Mesothelial cell of epicardium (in vitro differentiated cells): ENCODE results near the gene RUNX3. TPM values are rescaled to one million over a fixed set of nuclear protein-coding genes. Genes with fewer than 3 reads are reported as not detected.

Experiments
- DNase-seq, 2 experiments: peaks; one replicate each; pipeline ENCODE4 v3.0.0; 2021; ENCODE audit warnings: low spot score in 2 of 2; ENCODE audit not compliant: unreplicated experiment in 2 of 2
- H3K27ac Mint-ChIP-seq: 2 replicates; pipeline ENCODE4 v1.8.0; 2021; ENCODE audit warnings: mixed read lengths
- H3K27me3 Mint-ChIP-seq: 2 replicates; pipeline ENCODE4 v1.8.0; 2021; ENCODE audit warnings: low read depth, mixed read lengths
- H3K36me3 Mint-ChIP-seq: 2 replicates; pipeline ENCODE4 v1.8.0; 2021; ENCODE audit warnings: mixed read lengths
- H3K4me1 Mint-ChIP-seq: 2 replicates; pipeline ENCODE4 v1.8.0; 2021; ENCODE audit warnings: mixed read lengths
- H3K4me3 Mint-ChIP-seq: 2 replicates; pipeline ENCODE4 v1.8.0; 2021; ENCODE audit warnings: mild to moderate bottlenecking, moderate library complexity, mixed read lengths
- H3K9me3 Mint-ChIP-seq: 2 replicates; pipeline ENCODE4 v1.8.0; 2021; ENCODE audit warnings: mixed read lengths
- total RNA-seq: library from RNA; stranded (reverse); gene quantifications from 3 replicates; pipeline ENCODE4 v1.2.1, GENCODE V29; 2021
- TF ChIP-seq, protein P1 (sequence below): fragments of 200-600 bp; sonication (generic); IDR thresholded peaks from one replicate; pipeline ENCODE4 v1.5.0; 2021; ENCODE audit warnings: antibody characterized with exemption; ENCODE audit not compliant: unreplicated experiment

RUNX3 gene
- total RNA-seq, 1 donor from 2014 or later, result 0.13 TPM

DNA sequence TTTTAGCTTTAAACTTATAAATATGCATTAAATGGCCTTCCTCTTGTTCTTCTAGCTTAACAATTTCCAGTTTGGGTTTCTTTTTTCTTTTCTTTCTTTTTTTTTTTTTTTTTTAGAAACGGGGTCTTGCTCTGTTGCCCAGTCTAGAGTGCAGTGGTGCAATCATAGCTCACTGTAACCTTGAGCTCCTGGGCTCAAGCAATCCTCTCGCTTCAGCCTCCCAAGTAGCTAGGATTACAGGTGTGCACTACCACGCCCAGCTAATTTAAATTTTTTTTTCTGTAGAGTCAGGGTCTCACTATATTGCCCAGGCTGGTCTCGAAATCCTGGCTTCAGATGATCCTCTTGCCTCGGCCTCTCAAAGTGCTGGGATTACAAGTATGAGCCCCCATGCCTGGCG is 37.9 kb upstream of the RUNX3 start:
- Mint-ChIP-seq H3K4me1 (peaks cover 25% of the 10 kb centered on the region), H3K27me3 (peaks cover 3% of the 10 kb centered on the region), H3K4me3 (no peak overlapping the region), H3K36me3 (no peaks in the 10 kb centered on the region), H3K9me3 (no peaks in the 10 kb centered on the region), H3K27ac (no peak overlapping the region)
- TF ChIP-seq, protein P1, sequence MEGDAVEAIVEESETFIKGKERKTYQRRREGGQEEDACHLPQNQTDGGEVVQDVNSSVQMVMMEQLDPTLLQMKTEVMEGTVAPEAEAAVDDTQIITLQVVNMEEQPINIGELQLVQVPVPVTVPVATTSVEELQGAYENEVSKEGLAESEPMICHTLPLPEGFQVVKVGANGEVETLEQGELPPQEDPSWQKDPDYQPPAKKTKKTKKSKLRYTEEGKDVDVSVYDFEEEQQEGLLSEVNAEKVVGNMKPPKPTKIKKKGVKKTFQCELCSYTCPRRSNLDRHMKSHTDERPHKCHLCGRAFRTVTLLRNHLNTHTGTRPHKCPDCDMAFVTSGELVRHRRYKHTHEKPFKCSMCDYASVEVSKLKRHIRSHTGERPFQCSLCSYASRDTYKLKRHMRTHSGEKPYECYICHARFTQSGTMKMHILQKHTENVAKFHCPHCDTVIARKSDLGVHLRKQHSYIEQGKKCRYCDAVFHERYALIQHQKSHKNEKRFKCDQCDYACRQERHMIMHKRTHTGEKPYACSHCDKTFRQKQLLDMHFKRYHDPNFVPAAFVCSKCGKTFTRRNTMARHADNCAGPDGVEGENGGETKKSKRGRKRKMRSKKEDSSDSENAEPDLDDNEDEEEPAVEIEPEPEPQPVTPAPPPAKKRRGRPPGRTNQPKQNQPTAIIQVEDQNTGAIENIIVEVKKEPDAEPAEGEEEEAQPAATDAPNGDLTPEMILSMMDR, result no peak
- no peak for DNase-seq

DNA sequence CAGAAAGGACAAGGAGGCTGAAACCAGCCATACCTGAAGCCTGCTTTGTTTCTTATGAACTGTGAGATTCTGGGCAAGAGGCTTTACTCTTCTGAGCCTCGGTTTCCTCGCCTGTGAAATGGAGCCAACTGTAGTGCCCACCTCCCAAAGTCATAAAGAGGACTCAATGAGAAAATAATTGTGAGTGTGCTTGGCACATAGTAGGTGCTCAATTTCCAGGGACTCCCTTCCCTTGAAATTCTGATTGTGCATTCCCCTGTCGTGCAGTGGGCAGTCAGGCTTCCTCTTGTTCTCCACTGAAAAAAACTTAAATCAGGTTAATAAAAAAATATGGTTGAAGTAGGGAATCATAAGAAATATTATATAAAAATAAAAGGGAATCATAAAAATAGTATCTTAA is 37.5 kb upstream of the RUNX3 start:
- no peaks in the 10 kb centered on the region for H3K36me3 Mint-ChIP-seq
- H3K9me3 Mint-ChIP-seq, result no peaks in the 10 kb centered on the region
- H3K27ac Mint-ChIP-seq, result no peak overlapping the region
- peaks cover 23% of the 10 kb centered on the region for H3K4me1 Mint-ChIP-seq
- no peak for DNase-seq
- TF ChIP-seq, protein P1, result no peak
- peaks cover 3% of the 10 kb centered on the region for H3K27me3 Mint-ChIP-seq
- no peak overlapping the region for H3K4me3 Mint-ChIP-seq

DNA sequence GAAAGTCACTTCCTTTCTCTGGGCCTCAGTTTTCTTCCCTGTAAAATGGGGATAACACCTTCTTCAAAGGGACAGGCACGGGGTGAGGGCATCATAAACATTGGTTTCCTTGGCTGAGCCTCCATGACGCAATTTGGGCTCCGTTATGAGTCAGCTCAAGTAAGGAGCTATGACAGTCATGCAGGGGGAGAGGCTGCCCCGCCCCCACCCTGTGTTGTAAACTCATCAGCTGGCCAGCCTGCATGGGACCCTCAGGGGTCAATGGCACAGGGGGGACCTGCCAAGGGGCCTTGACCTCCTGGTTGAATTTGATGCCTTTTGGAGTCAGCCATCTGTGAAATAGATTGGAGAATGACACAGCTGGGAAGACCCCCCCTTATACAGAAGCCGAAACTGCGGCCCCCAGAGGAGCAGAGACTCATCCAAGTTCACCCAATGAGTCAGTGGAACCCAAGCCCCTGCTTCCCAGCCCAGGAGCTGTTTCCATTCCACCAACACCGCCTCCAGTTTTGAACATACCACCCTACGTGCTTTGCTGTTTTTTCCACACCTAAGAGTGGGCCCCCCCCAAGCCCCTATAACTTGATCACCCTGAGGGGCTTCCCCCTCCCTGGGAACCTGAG is 36.8 kb upstream of the RUNX3 start:
- H3K4me3 Mint-ChIP-seq, result no peak overlapping the region
- no peak for DNase-seq
- peaks cover 17% of the 10 kb centered on the region for H3K4me1 Mint-ChIP-seq
- peaks cover 3% of the 10 kb centered on the region for H3K27me3 Mint-ChIP-seq
- TF ChIP-seq, protein P1, result no peak
- H3K9me3 Mint-ChIP-seq, result no peaks in the 10 kb centered on the region
- H3K27ac Mint-ChIP-seq, result no peak overlapping the region
- H3K36me3 Mint-ChIP-seq, result no peaks in the 10 kb centered on the region

DNA sequence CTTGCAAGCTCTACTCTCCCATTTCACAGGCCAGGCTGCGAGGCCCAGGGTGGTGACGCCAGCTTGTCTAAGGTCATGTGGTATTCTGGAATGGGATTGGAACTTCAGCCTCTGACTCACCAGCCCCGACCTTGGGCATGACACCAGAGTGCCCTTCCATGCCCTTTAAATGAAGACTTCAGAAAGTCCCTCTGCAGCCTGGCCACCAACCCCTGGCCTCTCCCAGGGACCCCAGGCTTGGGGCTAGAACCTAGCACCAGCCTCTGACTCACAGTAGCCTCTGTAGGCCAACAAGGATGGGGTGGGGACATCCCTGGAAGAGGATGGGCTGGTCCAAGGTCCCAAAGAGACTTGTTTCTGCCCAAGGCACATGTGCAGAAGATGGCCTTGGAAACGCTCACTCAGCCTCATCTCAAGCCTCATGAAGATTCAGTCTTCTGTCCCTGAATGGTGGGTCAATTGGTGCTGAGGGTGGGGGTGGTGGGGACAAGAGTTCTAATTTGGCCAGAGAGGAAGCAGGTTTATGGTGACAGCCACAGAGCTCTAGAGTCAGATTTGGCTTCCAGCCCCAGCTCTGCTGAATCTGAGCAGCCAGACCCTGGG is 36.1 kb upstream of the RUNX3 start:
- Mint-ChIP-seq H3K27me3 (peaks cover 8% of the 10 kb centered on the region), H3K27ac (no peak overlapping the region), H3K9me3 (no peaks in the 10 kb centered on the region), H3K36me3 (no peaks in the 10 kb centered on the region), H3K4me1 (peaks cover 12% of the 10 kb centered on the region), H3K4me3 (no peak overlapping the region)
- DNase-seq, result no peak
- TF ChIP-seq, protein P1, result no peak

DNA sequence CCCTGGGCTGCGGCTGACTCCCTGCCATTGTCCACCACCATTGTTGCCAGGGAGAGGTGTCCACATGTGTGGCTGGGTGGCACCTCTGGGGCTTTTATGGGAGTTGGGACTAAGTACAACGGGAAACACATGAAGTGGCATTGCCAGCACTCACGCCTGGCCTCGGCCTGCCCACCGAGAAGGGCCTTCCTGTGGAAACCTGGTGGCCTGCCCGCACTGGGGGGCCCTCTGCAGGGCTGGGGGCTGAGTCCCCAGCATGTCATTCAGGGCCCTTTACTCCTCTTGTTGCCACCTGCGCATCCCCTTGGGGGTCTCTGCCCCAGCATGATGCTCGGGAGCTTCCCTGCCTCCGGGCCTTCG is 35.5 kb upstream of the RUNX3 start:
- TF ChIP-seq, protein P1, result no peak
- Mint-ChIP-seq H3K9me3 (no peaks in the 10 kb centered on the region), H3K4me3 (no peak overlapping the region), H3K4me1 (peaks cover 7% of the 10 kb centered on the region), H3K36me3 (no peaks in the 10 kb centered on the region), H3K27me3 (peaks cover 9% of the 10 kb centered on the region), H3K27ac (no peak overlapping the region)
- no peak for DNase-seq
